CD1c-positive myeloid dendritic cell (primary cell): Measurements from ENCODE around the gene ITM2C.

Source experiments
- DNase-seq: peaks from one replicate; pipeline ENCODE4 v3.0.0-alpha.2; 2016; ENCODE audit errors: extremely low spot score

The ITM2C gene

GRCh38 chr2:230864605-230865306 is at the start of gene ITM2C:
Gene ITM2C, plus strand, starts transcription at chr2:230864942. Its CDS starts 84 bp downstream, at chr2:230865026.
- DNase-seq, result peak; percentile 66

DNA sequence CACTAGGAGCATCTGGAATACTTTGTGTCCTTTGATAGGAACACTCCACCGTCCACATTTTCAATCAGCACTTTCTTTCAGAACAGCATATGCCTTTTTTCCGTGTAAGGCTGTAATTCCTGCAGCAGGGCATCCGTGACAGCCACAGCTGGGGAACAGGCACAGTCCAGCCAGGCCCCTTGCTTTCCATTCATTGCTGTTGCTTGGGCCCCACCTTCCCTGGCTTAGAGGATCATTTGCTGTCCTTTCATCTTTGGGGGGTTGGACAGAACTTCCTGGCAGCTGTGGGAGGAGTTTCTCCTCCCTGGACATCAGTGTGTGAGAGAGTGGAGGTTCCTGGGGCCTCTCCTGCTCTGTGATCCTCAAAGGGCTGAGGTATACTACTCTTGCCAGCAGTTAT is 49.7 kb upstream of the ITM2C start:
- DNase-seq, result no peak

GRCh38 chr2:230816735-230817134 is 48.0 kb upstream of the ITM2C start:
- DNase-seq, result no peak

DNA sequence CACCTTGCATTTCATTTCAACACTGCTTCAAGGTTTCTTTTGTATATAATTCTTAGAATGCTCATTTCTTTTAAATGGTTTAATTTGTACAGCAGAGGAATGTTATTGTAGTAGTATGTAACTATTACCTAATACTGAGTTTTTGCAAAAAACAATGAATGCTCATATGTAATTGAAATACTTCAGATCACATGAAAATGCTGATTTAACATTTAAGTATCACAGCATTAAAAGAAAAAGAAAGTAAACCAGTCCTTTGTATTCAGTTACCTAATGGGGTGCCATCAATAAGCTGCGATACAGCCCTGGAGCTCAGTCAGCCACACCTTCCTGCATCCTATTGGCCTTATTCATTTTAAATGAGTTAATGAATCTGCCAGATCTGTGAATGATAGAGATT is 45.3 kb upstream of the ITM2C start:
- DNase-seq, result no peak

DNA sequence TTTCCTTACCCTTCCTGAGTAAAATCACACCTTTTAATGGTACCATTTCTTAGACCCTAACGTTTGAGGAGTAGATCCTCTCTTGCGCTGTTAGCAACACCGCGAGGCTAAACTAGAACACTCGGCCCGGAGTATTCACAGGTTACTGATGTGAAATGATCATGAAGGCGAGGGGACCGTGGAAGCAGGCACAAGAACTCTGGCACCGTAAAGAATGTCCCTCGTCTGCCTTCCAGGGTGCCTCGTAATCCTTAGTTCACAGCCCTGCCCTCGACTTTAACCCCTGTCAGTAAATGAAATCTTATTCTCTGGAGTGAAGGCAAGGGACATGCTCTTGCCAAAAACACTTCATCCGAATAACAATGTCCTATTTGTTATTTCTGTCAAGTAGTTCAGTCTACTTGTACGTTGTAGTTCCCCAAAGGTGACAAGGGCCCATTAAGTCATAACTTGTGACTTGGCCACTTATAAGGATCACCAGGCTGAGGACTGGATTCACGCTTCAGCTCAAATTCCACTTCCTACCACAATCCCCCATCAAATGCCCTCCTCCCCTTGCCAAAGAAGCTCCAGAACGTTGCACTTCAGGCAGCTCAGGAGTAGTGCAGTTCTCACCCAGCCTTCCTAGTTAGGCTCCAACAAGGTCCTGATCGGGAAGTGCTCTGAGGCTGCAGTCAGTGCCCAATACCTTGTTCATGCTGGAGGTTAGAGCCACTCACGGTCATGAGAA is 43.3 kb upstream of the ITM2C start:
- no peak for DNase-seq

DNA sequence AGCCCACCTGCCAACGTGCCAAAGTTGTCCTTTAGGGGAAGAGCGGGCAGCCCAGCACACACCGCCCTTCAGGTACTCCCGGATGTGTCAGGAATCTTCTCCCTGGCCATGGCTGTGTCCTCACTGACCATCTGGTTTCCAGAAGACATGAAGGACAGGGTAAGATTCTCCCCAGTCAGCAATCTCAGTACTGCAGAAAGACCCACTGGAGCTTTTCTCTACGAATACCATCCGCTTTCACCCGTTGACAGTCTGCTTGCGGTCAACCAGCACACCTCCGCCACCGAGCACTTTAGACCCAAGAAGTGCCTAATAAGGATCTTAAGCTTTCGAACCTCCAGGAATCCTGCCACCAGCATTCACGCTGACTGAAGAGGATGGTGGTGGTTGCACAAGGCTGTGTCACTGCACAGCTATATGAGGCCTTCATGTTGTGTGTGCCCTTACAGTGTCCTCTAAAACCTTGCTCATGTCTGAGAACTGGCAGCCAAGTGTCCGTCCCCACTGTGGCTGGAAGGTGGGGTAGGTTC is 42.7 kb upstream of the ITM2C start:
- no peak for DNase-seq

DNA sequence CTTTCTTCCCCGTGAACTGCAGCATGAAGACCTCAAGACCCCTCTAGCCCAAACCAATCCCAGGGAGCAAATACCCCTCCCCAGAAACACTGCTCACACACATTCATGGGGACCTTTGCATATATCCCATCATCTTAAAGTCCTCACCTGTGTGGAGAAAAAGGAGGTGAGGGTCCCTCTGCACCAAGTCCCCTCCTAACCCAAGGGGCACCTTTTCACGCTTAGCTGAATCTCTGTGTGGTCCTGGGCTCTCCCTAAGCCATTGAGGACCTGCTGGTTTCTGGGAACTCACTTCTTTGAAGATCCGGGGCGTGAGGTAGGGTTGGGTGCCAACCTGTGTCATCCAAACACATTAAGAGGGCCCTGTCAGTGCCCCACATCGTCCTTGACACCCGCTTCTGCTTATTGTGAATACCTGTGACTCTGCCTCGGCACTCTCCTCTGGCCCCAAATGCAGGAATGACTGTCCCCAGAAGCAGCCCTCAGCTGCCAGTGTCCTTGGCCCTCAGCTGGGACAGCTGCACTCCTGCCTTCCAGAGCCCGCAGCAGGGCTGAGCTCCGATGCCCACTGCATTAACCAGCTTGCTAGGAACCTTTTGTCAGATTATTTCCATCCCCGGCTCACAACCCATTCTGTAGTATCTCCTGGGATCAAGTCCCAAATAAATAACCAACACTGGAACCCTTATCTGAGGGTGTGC is 41.3 kb upstream of the ITM2C start:
- DNase-seq, result no peak

- DNase-seq, result peak; percentile 82
These were observed 40.2 kb upstream of the ITM2C start for GRCh38 chr2:230824406-230824978.

GRCh38 chr2:230825354-230825753 is 39.4 kb upstream of the ITM2C start:
- DNase-seq, result no peak

GRCh38 chr2:230827774-230828271 is 36.9 kb upstream of the ITM2C start:
- no peak for DNase-seq

- no peak for DNase-seq
These were observed 36.3 kb upstream of the ITM2C start for GRCh38 chr2:230828272-230828961.

DNA sequence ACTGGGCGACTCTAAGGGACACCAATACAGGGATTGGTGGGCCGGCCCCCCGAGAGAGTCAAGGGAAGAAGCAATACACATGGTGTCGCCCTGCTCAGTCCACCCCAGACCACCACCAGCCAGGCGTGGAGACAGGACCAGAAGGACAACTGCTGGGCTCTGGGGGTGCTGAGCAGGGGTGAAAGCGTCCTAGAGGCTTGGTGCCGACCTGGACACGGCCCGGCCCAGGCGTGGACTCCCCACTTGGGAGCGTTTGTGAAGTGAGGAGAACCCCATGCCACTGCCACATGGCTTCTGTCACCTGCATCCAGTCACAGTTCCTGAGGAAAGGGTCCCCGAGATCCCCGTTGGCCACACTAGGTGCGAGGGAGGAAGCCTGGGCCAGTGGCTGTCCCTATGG is 35.4 kb upstream of the ITM2C start:
- no peak for DNase-seq

DNA sequence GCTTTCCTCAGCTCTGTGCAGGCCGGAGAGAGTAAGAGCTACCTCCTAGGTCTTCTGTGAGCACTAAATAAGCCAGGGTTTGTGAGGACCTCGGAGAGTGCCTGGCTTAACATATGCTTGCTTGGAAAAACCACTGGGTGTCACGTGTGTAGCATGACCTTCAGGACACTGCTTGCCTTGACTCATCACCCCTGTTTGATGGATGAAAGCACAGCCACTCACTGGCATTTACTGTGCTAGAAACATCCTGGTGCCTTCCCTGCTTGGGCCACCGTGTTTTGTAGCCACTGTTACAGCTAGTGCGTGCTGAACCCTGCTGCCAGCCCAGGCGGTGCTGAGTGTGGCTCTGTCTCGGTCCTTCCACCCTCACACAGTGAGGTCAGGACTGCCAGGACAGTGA is 34.8 kb upstream of the ITM2C start:
- no peak for DNase-seq

- no peak for DNase-seq
These were observed 34.3 kb upstream of the ITM2C start for GRCh38 chr2:230830428-230830827.

DNA sequence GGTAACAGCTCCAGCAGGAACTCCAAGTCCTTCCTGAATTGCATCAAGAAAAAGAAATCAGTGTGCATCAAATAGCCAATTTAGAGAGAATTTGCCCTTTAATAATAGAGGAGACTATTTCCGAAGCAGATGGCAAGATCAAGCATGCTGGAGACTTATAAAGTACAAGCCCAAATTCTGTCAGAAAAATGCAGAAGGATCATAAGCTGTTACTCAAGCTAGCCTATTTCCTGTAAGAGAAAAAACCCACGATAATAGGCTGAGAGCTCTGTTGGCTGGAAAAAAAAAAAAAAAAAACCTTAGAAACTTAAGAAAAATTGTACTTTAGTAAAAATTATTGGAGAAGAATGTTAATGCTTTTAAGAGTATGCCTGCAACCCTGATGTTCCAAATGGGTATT is 24.4 kb upstream of the ITM2C start:
- peak; percentile 8 for DNase-seq

- no peak for DNase-seq
These were observed 22.3 kb upstream of the ITM2C start for GRCh38 chr2:230842473-230842872.

GRCh38 chr2:230843132-230843531 is 21.6 kb upstream of the ITM2C start:
- no peak for DNase-seq

DNA sequence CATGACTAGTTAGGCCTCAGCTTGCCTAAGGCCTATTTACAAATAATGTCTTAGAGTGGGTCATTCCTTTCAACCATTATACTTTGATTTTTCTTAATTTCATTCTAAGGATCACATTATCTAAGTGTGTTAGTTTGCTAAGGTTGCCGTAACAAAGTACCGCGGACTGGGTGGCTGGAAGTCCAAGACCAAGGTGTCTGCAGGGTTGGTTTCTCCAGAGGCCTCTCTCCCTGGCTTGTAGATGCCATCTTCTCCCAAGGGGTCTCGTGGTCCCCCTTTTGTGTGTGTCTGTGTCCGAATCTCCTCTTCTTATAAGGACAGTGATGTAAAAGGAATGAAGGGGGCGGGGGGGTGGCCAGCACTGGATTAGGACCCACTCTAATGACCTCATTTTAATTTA is 18.4 kb upstream of the ITM2C start:
- DNase-seq, result no peak

- DNase-seq, result peak; percentile 90
These were observed 16.8 kb upstream of the ITM2C start for GRCh38 chr2:230847883-230848388.

GRCh38 chr2:230849633-230850357 is 14.9 kb upstream of the ITM2C start:
- peak; percentile 70 for DNase-seq

DNA sequence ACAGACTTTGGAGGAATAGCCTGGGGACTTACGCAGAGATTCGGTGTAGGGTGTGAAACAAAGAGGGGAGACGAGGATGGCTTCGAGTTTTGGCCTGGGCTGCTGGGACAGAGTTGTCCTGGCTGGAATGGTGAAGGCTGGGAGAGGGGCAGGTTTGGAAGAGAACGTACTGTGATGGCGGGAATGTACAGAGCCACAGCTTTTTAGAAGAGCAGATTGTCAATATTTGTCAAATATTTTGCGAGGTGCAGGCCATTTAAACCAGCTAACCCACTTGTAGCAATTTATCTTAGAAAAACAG is 14.4 kb upstream of the ITM2C start:
- DNase-seq, result no peak
